Measurements from ENCODE around the gene LIPA.
A peak's percentile ranks its signal among the peaks of the same experiment; 100 is the strongest.
"Not testable (repeated sequence)": the region's sequence is repeated elsewhere in the genome, so short reads cannot be mapped to it uniquely, and the experiment has no call there.

LIPA gene

GRCh38 chr10:89251409-89252224 is at the start of gene LIPA:
LIPA (minus strand) TSS chr10:89251775; CDS start chr10:89247648, 4,127 bp downstream.
- DNase-seq = peak; percentile 85

- no peak for DNase-seq
These were observed 49.7 kb upstream of the LIPA start for GRCh38 chr10:89301232-89301631.

- DNase-seq = no peak
These were observed 47.5 kb upstream of the LIPA start for GRCh38 chr10:89299031-89299430.

GRCh38 chr10:89297791-89298190 is 46.2 kb upstream of the LIPA start:
- no peak for DNase-seq

- DNase-seq = no peak
These were observed 45.8 kb upstream of the LIPA start for GRCh38 chr10:89297356-89297755.

GRCh38 chr10:89296220-89296648 is 44.7 kb upstream of the LIPA start:
- no peak for DNase-seq

GRCh38 chr10:89295597-89295996 is 44.0 kb upstream of the LIPA start:
- DNase-seq = no peak

- no peak for DNase-seq
These were observed 43.2 kb upstream of the LIPA start for GRCh38 chr10:89294721-89295239.

GRCh38 chr10:89285303-89285702 is 33.7 kb upstream of the LIPA start:
- DNase-seq = not testable (repeated sequence)

- not testable (repeated sequence) for DNase-seq
These were observed 33.1 kb upstream of the LIPA start for GRCh38 chr10:89284711-89285110.

- no peak for DNase-seq
These were observed 32.4 kb upstream of the LIPA start for GRCh38 chr10:89283936-89284475.

- peak; percentile 2 for DNase-seq
These were observed 31.7 kb upstream of the LIPA start for GRCh38 chr10:89283025-89283935.

GRCh38 chr10:89281606-89282395 is 30.2 kb upstream of the LIPA start:
- no peak for DNase-seq

GRCh38 chr10:89280508-89280907 is 28.9 kb upstream of the LIPA start:
- no peak for DNase-seq

- no peak for DNase-seq
These were observed 27.9 kb upstream of the LIPA start for GRCh38 chr10:89279421-89279869.

- no peak for DNase-seq
These were observed 27.4 kb upstream of the LIPA start for GRCh38 chr10:89278900-89279392.

GRCh38 chr10:89278034-89278535 is 26.5 kb upstream of the LIPA start:
- no peak for DNase-seq

- no peak for DNase-seq
These were observed 23.8 kb upstream of the LIPA start for GRCh38 chr10:89275383-89275782.

GRCh38 chr10:89274928-89275327 is 23.4 kb upstream of the LIPA start:
- DNase-seq = no peak

GRCh38 chr10:89273680-89274079 is 22.1 kb upstream of the LIPA start:
- no peak for DNase-seq

- DNase-seq = no peak
These were observed 20.0 kb upstream of the LIPA start for GRCh38 chr10:89271532-89271931.

GRCh38 chr10:89270153-89270483 is 18.5 kb upstream of the LIPA start:
- no peak for DNase-seq

All from NCI-H2081 treated with DMSO at 0.1 percent for 48 hours (cell line).